Measurements from ENCODE around the gene BTBD10.

The BTBD10 gene

DNA sequence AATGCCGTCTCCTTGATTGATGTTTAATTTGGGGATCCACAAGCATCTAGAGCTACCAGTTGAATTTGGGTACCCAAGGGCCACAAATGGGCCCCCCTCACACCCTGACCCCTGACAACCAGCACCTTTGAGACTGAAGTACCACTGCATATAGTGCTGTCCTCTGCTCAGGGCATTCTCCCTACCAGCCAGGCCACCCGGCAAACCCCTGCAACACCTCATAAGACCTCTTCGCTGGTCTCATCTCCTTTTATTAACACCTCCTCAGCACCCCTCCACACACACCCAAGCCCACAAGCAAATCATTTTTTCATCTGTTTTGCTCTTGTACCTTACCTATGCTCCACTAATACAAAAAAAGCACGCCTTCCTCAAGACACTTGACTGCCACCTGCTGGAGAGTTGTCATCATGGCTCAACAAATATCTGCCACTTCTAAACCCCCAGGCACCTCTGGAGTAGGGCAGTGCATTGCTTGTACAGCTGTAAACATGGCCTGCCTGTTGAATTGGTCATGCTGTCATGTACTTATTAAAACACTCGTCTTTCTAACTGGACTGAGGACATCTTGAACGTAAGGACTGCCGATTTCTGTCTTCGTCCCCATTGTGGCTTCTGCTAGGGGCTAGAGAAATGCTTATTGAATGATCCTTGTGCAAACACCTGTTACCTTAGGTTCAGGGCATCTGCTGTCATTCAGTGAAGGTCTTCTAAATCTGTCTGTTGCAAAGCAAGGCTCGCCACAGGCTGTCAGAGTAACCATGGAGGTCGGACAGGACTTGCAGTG is 118.9 kb downstream of the BTBD10 start:
- ATAC-seq: peak; percentile 78
- no peak for TF ChIP-seq TCF4 (CRISPR knock-in tag; IDR thresholded peaks at IDR 0.05; ENCODE audit: borderline replicate concordance)
- TF ChIP-seq BACH2 (CRISPR knock-in tag; IDR thresholded peaks at IDR 0.05; ENCODE audit: borderline replicate concordance): no peak
- TF ChIP-seq, protein P1, sequence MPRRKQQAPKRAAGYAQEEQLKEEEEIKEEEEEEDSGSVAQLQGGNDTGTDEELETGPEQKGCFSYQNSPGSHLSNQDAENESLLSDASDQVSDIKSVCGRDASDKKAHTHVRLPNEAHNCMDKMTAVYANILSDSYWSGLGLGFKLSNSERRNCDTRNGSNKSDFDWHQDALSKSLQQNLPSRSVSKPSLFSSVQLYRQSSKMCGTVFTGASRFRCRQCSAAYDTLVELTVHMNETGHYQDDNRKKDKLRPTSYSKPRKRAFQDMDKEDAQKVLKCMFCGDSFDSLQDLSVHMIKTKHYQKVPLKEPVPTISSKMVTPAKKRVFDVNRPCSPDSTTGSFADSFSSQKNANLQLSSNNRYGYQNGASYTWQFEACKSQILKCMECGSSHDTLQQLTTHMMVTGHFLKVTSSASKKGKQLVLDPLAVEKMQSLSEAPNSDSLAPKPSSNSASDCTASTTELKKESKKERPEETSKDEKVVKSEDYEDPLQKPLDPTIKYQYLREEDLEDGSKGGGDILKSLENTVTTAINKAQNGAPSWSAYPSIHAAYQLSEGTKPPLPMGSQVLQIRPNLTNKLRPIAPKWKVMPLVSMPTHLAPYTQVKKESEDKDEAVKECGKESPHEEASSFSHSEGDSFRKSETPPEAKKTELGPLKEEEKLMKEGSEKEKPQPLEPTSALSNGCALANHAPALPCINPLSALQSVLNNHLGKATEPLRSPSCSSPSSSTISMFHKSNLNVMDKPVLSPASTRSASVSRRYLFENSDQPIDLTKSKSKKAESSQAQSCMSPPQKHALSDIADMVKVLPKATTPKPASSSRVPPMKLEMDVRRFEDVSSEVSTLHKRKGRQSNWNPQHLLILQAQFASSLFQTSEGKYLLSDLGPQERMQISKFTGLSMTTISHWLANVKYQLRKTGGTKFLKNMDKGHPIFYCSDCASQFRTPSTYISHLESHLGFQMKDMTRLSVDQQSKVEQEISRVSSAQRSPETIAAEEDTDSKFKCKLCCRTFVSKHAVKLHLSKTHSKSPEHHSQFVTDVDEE (CRISPR knock-in tag; IDR thresholded peaks at IDR 0.05): no peak
- TF ChIP-seq ZFP3 (CRISPR knock-in tag; IDR thresholded peaks at IDR 0.05): no peak
- TF ChIP-seq TOX (CRISPR knock-in tag; IDR thresholded peaks at IDR 0.05; ENCODE audit: borderline replicate concordance): no peak
- TF ChIP-seq CSDC2 (CRISPR knock-in tag; IDR thresholded peaks at IDR 0.05): no peak
- no peak for TF ChIP-seq OSR1 (CRISPR knock-in tag; IDR thresholded peaks at IDR 0.05)
- no peak for TF ChIP-seq ZNF565 (CRISPR knock-in tag; conservative IDR thresholded peaks at IDR 0.05; ENCODE audit: low read depth)
- no peak for TF ChIP-seq CSRNP3 (CRISPR knock-in tag; IDR thresholded peaks at IDR 0.05)
- TF ChIP-seq POU6F1 (CRISPR knock-in tag; IDR thresholded peaks at IDR 0.05; ENCODE audit: borderline replicate concordance, low read depth): no peak
- no peak for TF ChIP-seq ZNF70 (CRISPR knock-in tag; IDR thresholded peaks at IDR 0.05)

GRCh38 chr11:13343067-13343466 is 120.0 kb downstream of the BTBD10 start:
- ATAC-seq: no peak
- TF ChIP-seq TOX (CRISPR knock-in tag; IDR thresholded peaks at IDR 0.05; ENCODE audit: borderline replicate concordance) (no peak), ZNF8 (CRISPR knock-in tag; IDR thresholded peaks at IDR 0.05) (no peak), GLIS3 (CRISPR knock-in tag; IDR thresholded peaks at IDR 0.05) (no peak), ZFP3 (CRISPR knock-in tag; IDR thresholded peaks at IDR 0.05) (no peak), CREB5 (CRISPR knock-in tag; IDR thresholded peaks at IDR 0.05; ENCODE audit: low read depth) (no peak)
- TF ChIP-seq, protein P1 (CRISPR knock-in tag; IDR thresholded peaks at IDR 0.05): no peak

DNA sequence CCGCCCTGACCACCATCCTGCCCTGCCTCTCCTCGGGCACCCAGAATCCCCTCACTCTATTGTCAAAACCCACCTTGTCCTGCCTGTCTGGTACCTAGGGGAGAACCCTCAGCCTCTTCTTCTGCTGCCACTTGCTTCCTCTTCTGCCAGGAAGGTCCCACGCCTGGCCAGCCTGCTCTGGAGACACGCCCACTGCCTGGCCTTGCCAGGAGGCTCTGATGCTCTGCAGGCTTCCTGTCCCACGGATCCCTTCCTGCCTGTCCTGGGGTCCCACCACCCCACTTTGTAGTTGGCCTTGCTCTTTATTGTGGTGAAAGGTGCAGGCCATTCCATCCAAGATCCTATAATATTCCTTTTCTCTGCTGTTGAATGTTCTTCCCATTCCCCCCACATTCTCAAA is 122.0 kb downstream of the BTBD10 start:
- ATAC-seq: no peak
- no peak for TF ChIP-seq TCF4 (CRISPR knock-in tag; IDR thresholded peaks at IDR 0.05; ENCODE audit: borderline replicate concordance)
- no peak for TF ChIP-seq CSDC2 (CRISPR knock-in tag; IDR thresholded peaks at IDR 0.05)
- TF ChIP-seq ZNF8 (CRISPR knock-in tag; IDR thresholded peaks at IDR 0.05): no peak
- TF ChIP-seq SNAI2 (CRISPR knock-in tag; IDR thresholded peaks at IDR 0.05): no peak
- TF ChIP-seq CREB5 (CRISPR knock-in tag; IDR thresholded peaks at IDR 0.05; ENCODE audit: low read depth): no peak
- no peak for TF ChIP-seq ZNF565 (CRISPR knock-in tag; conservative IDR thresholded peaks at IDR 0.05; ENCODE audit: low read depth)
- no peak for TF ChIP-seq ISL1 (CRISPR knock-in tag; IDR thresholded peaks at IDR 0.05)
- no peak for TF ChIP-seq PATZ1 (CRISPR knock-in tag; IDR thresholded peaks at IDR 0.05; ENCODE audit: borderline replicate concordance)
- no peak for TF ChIP-seq ZFP3 (CRISPR knock-in tag; IDR thresholded peaks at IDR 0.05)
- no peak for TF ChIP-seq POU6F1 (CRISPR knock-in tag; IDR thresholded peaks at IDR 0.05; ENCODE audit: borderline replicate concordance, low read depth)
- TF ChIP-seq ZFP30 (CRISPR knock-in tag; IDR thresholded peaks at IDR 0.05): no peak
- TF ChIP-seq ZC3H10 (CRISPR knock-in tag; IDR thresholded peaks at IDR 0.05): no peak
- TF ChIP-seq PPARA (CRISPR knock-in tag; IDR thresholded peaks at IDR 0.05; ENCODE audit: borderline replicate concordance): no peak
- TF ChIP-seq GLIS3 (CRISPR knock-in tag; IDR thresholded peaks at IDR 0.05): no peak
- no peak for TF ChIP-seq TOX (CRISPR knock-in tag; IDR thresholded peaks at IDR 0.05; ENCODE audit: borderline replicate concordance)

All from SK-N-SH treated with all-trans-retinoic acid at 6 μM for 48 hours (cell line).